ENCODE results near the gene RBFOX2.

DNA sequence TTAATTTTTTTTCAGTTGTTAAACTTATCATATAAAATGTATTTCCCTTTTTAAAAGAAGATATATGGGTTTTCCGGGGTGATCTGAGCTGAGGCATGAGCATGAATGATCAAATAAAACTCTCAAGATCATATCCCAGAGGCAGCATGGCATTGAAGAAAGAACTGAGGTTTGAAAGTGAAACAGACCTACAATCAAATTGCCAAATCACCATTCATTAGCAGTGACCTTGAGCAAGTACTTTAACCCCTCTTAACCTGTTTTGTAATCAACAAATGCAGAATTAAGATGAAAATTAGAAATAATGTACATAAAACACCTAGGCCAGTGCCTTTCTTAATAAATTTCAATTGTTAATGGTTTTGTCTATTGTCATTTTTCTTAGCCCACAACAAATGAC is 116.0 kb downstream of the RBFOX2 start:
- TF ChIP-seq, protein P1, sequence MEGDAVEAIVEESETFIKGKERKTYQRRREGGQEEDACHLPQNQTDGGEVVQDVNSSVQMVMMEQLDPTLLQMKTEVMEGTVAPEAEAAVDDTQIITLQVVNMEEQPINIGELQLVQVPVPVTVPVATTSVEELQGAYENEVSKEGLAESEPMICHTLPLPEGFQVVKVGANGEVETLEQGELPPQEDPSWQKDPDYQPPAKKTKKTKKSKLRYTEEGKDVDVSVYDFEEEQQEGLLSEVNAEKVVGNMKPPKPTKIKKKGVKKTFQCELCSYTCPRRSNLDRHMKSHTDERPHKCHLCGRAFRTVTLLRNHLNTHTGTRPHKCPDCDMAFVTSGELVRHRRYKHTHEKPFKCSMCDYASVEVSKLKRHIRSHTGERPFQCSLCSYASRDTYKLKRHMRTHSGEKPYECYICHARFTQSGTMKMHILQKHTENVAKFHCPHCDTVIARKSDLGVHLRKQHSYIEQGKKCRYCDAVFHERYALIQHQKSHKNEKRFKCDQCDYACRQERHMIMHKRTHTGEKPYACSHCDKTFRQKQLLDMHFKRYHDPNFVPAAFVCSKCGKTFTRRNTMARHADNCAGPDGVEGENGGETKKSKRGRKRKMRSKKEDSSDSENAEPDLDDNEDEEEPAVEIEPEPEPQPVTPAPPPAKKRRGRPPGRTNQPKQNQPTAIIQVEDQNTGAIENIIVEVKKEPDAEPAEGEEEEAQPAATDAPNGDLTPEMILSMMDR (IDR thresholded peaks at IDR 0.05): no peak
- TF ChIP-seq POLR2A (IDR thresholded peaks at IDR 0.05): no peak

All from Peyer's patch (tissue), 4 donors.